Peyer's patch (tissue), 4 donors: Measurements from ENCODE around the gene DMAP1.

ENCODE experiments used
- CTCF ChIP-seq, 6 experiments: fragments of 450-650 bp in 4 of 6; fragments of 200-600 bp in 2 of 6; sonication (generic) in 1 of 6; IDR thresholded peaks; one replicate each; pipeline ENCODE4 v1.5.1; 2017 to 2019; ENCODE audit warnings: antibody characterized with exemption in 6 of 6, mild to moderate bottlenecking in 3 of 6, moderate library complexity in 1 of 6
- POLR2A ChIP-seq, 2 donors: fragments of 450-650 bp; IDR thresholded peaks; one replicate each; pipeline ENCODE4 v1.5.1; 2017; ENCODE audit warnings: antibody characterized with exemption in 2 of 2, mild to moderate bottlenecking in 2 of 2, moderate library complexity in 2 of 2

- TF ChIP-seq CTCF (IDR thresholded peaks at IDR 0.05) = no peak
- no peak for TF ChIP-seq POLR2A (IDR thresholded peaks at IDR 0.05)
Measured at GRCh38 chr1:44228218-44228617, 14.9 kb downstream of the DMAP1 start.
